H9 (cell line): ENCODE results near the gene NIN. TPM values are rescaled to one million over a fixed set of nuclear protein-coding genes. Genes with fewer than 3 reads are reported as not detected.

Source experiments
- DNase-seq: peaks from one replicate; pipeline ENCODE4 v3.0.0-alpha.2; 2017
- H2AFZ ChIP-seq: one replicate; pipeline ENCODE4 v1.6.1; 2013; ENCODE audit warnings: mild to moderate bottlenecking, low read length, control low read depth, moderate library complexity
- H2AK5ac ChIP-seq: 2 replicates; pipeline ENCODE4 v1.6.1; 2013; ENCODE audit warnings: low read length, control low read depth, mixed read lengths; ENCODE audit not compliant: insufficient read length
- H2BK120ac ChIP-seq: one replicate; pipeline ENCODE4 v1.6.1; 2013; ENCODE audit warnings: low read depth, mild to moderate bottlenecking, low read length, control low read depth, inconsistent platforms; ENCODE audit not compliant: poor library complexity, severe bottlenecking
- H2BK12ac ChIP-seq: 2 replicates; pipeline ENCODE4 v1.6.1; 2013; ENCODE audit warnings: low read length, control low read depth, mixed read lengths, low read depth; ENCODE audit not compliant: insufficient read length
- H2BK15ac ChIP-seq: 2 replicates; pipeline ENCODE4 v1.6.1; 2013; ENCODE audit warnings: low read depth, low read length, control low read depth
- H2BK20ac ChIP-seq: one replicate; pipeline ENCODE4 v1.6.1; 2013; ENCODE audit warnings: low read depth, mild to moderate bottlenecking, low read length, control low read depth, inconsistent platforms; ENCODE audit not compliant: poor library complexity, severe bottlenecking
- H2BK5ac ChIP-seq: 2 replicates; pipeline ENCODE4 v1.6.1; 2013; ENCODE audit warnings: low read length, control low read depth, mixed read lengths; ENCODE audit not compliant: insufficient read length
- H3K14ac ChIP-seq: 2 replicates; pipeline ENCODE4 v1.6.1; 2013; ENCODE audit warnings: low read length, control low read depth; ENCODE audit not compliant: insufficient read depth
- H3K18ac ChIP-seq: 2 replicates; pipeline ENCODE4 v1.6.1; 2013; ENCODE audit warnings: low read depth, mild to moderate bottlenecking, mixed read lengths, low read length, control low read depth; ENCODE audit not compliant: insufficient read length
- H3K23ac ChIP-seq: 2 replicates; pipeline ENCODE4 v1.6.1; 2013; ENCODE audit warnings: low read length, control low read depth, mixed read lengths, low read depth; ENCODE audit not compliant: insufficient read length
- H3K23me2 ChIP-seq: 2 replicates; pipeline ENCODE4 v1.6.1; 2013; ENCODE audit warnings: low read depth, mild to moderate bottlenecking, mixed read lengths, low read length, control low read depth; ENCODE audit not compliant: insufficient read length, poor library complexity, severe bottlenecking
- H3K27ac ChIP-seq: 2 replicates; pipeline ENCODE4 v1.5.1; 2013; ENCODE audit warnings: low read length, control low read depth, mixed read lengths, low read depth; ENCODE audit not compliant: insufficient read length
- H3K27me3 ChIP-seq: 2 replicates; pipeline ENCODE4 v1.6.1; 2013; ENCODE audit warnings: low read length, control low read depth, inconsistent platforms; ENCODE audit not compliant: insufficient read depth
- H3K4ac ChIP-seq: 2 replicates; pipeline ENCODE4 v1.6.1; 2013; ENCODE audit warnings: low read depth, mild to moderate bottlenecking, control low read depth, inconsistent platforms, low read length, moderate library complexity
- H3K4me1 ChIP-seq: 2 replicates; pipeline ENCODE4 v1.6.1; 2013; ENCODE audit warnings: low read length, control low read depth, inconsistent platforms; ENCODE audit not compliant: insufficient read depth
- H3K4me2 ChIP-seq: 2 replicates; pipeline ENCODE4 v1.6.1; 2013; ENCODE audit warnings: low read length, control low read depth, mixed read lengths; ENCODE audit not compliant: insufficient read length, insufficient read depth
- H3K56ac ChIP-seq: 2 replicates; pipeline ENCODE4 v1.6.1; 2013; ENCODE audit warnings: low read depth, mild to moderate bottlenecking, mixed read lengths, low read length, control low read depth; ENCODE audit not compliant: insufficient read length
- H3K79me1 ChIP-seq: 2 replicates; pipeline ENCODE4 v1.6.1; 2013; ENCODE audit warnings: low read depth, mild to moderate bottlenecking, moderate library complexity, low read length, control low read depth, inconsistent platforms; ENCODE audit not compliant: insufficient read depth, poor library complexity, severe bottlenecking
- H3K79me2 ChIP-seq: 2 replicates; pipeline ENCODE4 v1.6.1; 2013; ENCODE audit warnings: low read length, control low read depth, inconsistent platforms; ENCODE audit not compliant: insufficient read depth
- H3K9ac ChIP-seq: 2 replicates; pipeline ENCODE4 v1.6.1; 2013; ENCODE audit warnings: low read length, control low read depth, mixed read lengths; ENCODE audit not compliant: insufficient read length; ENCODE audit errors: extremely low read depth
- H3K9me3 ChIP-seq: one replicate; pipeline ENCODE4 v1.6.1; 2013; ENCODE audit warnings: low read depth, low read length, inconsistent platforms; ENCODE audit not compliant: control insufficient read depth
- H3T11ph ChIP-seq: one replicate; pipeline ENCODE4 v1.6.1; 2013; ENCODE audit warnings: mild to moderate bottlenecking, low read length, control low read depth, inconsistent platforms
- H4K20me1 ChIP-seq: one replicate; pipeline ENCODE4 v1.6.1; 2013; ENCODE audit not compliant: control insufficient read depth, insufficient read length, insufficient read depth
- H4K5ac ChIP-seq: 2 replicates; pipeline ENCODE4 v1.6.1; 2013; ENCODE audit warnings: low read depth, mild to moderate bottlenecking, mixed read lengths, low read length, control low read depth; ENCODE audit not compliant: insufficient read length
- H4K8ac ChIP-seq: replicated peaks from 2 replicates; pipeline ENCODE4 v1.6.1; 2013; ENCODE audit warnings: low read length, control low read depth, mixed read lengths, low read depth; ENCODE audit not compliant: insufficient read length
- H4K91ac ChIP-seq: 2 replicates; pipeline ENCODE4 v1.6.1; 2013; ENCODE audit warnings: low read depth, mild to moderate bottlenecking, moderate library complexity, mixed read lengths, low read length, control low read depth; ENCODE audit not compliant: insufficient read length
- H3K27ac Mint-ChIP-seq, 3 experiments: 2 replicates in 2 of 3; 3 replicates in 1 of 3; pipeline ENCODE4 v1.8.0; 2020 to 2021; ENCODE audit warnings: mixed read lengths in 3 of 3, mild to moderate bottlenecking in 1 of 3, moderate library complexity in 1 of 3
- H3K27me3 Mint-ChIP-seq: 2 replicates; pipeline ENCODE4 v1.8.0; 2021; ENCODE audit warnings: low read depth, mild to moderate bottlenecking, moderate library complexity, mixed read lengths
- H3K36me3 Mint-ChIP-seq, 3 experiments: 2 replicates in 2 of 3; 3 replicates in 1 of 3; pipeline ENCODE4 v1.8.0; 2020 to 2021; ENCODE audit warnings: low read depth in 3 of 3, mixed read lengths in 3 of 3; ENCODE audit not compliant: insufficient read depth in 1 of 3
- H3K4me1 Mint-ChIP-seq, 2 experiments: 2 replicates each; pipeline ENCODE4 v1.8.0; 2020; ENCODE audit warnings: mixed read lengths in 2 of 2
- H3K4me3 Mint-ChIP-seq, 2 experiments: 2 replicates in 1 of 2; 3 replicates in 1 of 2; pipeline ENCODE4 v1.8.0; 2020 to 2021; ENCODE audit warnings: mild to moderate bottlenecking in 2 of 2, mixed read lengths in 2 of 2, moderate library complexity in 1 of 2
- H3K9me3 Mint-ChIP-seq, 2 experiments: 2 replicates in 1 of 2; 3 replicates in 1 of 2; pipeline ENCODE4 v1.8.0; 2020; ENCODE audit warnings: mild to moderate bottlenecking in 2 of 2, mixed read lengths in 2 of 2, moderate library complexity in 1 of 2
- CTCF ChIP-seq: fragments of 200-600 bp; sonication (generic); conservative IDR thresholded peaks from 3 replicates; pipeline ENCODE4 v1.8.0; 2021; ENCODE audit warnings: antibody characterized with exemption, mild to moderate bottlenecking
- WGBS: extraction: QIAGEN DNeasy Blood & Tissue Kit; methylation state at CpG from one replicate; pipeline ENCODE4 v1.1.7; 2013; ENCODE audit warnings: missing lambda C conversion rate, low lambda C conversion rate, mixed read lengths; ENCODE audit not compliant: insufficient read length; ENCODE audit errors: extremely low coverage; 5-methylcytosine and 5-hydroxymethylcytosine counted together
- total RNA-seq: library from RNA; stranded (reverse); gene quantifications from 2 replicates; pipeline ENCODE4 v1.2.1, GENCODE V29; 2021

NIN gene
- total RNA-seq, 1 experiment from 2014 or later, result 18.4 TPM

DNA sequence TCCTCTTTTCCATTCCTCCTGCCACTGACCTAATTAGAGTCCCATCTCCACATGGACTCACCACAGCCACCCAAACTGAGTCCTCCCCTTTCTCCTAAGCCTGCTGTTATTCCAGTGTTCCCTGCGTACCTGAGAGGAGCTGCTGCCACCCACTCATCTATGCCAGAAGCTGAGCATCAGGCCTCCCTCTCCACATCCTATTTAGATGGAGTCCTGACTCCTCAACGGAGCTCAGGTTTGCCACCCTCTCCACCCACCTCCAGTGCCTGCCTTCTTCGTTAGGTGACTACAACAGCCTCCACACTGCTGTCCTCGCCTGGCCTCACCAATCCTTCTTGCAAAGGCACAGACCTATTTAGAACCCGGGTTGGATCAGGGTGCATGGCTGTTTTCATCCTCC, 25.7 kb upstream of the NIN start:
- Histone ChIP-seq H3T11ph (no peak overlapping the region), H3K79me2 (no peaks in the 10 kb centered on the region), H3K56ac (no peak overlapping the region), H4K20me1 (no peaks in the 10 kb centered on the region), H3K4me2 (no peak overlapping the region), H2BK120ac (no peak overlapping the region), H4K91ac (no peak overlapping the region), H3K23ac (no peak overlapping the region), H3K9me3 (no peaks in the 10 kb centered on the region), H3K4ac (no peak overlapping the region), H2BK15ac (no peak overlapping the region), H2BK5ac (no peak overlapping the region), H2AK5ac (no peak overlapping the region), H3K27ac (no peak overlapping the region), H3K4me1 (peaks cover 1% of the 10 kb centered on the region), H3K14ac (no peak overlapping the region), H2BK12ac (no peak overlapping the region), H3K9ac (no peak overlapping the region), H4K8ac (no peak overlapping the region), H3K18ac (no peak overlapping the region), H2AFZ (no peak overlapping the region), H3K79me1 (no peaks in the 10 kb centered on the region), H2BK20ac (no peak overlapping the region), H3K23me2 (no peaks in the 10 kb centered on the region), H4K5ac (no peak overlapping the region), H3K27me3 (no peaks in the 10 kb centered on the region)
- no peak for DNase-seq
- H3K9me3 Mint-ChIP-seq, result no peaks in the 10 kb centered on the region; a peak in 1 of 5 replicates
- no peak for TF ChIP-seq CTCF
- no peak overlapping the region; a peak in 1 of 7 replicates for H3K27ac Mint-ChIP-seq
- no peaks in the 10 kb centered on the region; a peak in 1 of 7 replicates for H3K36me3 Mint-ChIP-seq
- WGBS, result no CpG with 5 or more reads among the region's 5 CpGs
- no peak overlapping the region; a peak in 1 of 5 replicates for H3K4me3 Mint-ChIP-seq
- H3K27me3 Mint-ChIP-seq, result peaks cover 2% of the 10 kb centered on the region; the same call in 1 of the 2 replicates
- H3K4me1 Mint-ChIP-seq, result peaks cover 15 to 24% of the 10 kb centered on the region in 2 experiments
